ENCODE results near the gene ZNF607. TPM values are rescaled to one million over a fixed set of nuclear protein-coding genes. Genes with fewer than 3 reads are reported as not detected.

The ZNF607 gene
- total and polyA plus RNA-seq, 2 experiments from 2014 or later, result 3.2 to 11.4 TPM

- H3K27me3 ChIP-seq (ENCODE audit: insufficient read depth), result peaks cover 40% of the 10 kb centered on the region
- H3K27me3 Mint-ChIP-seq (ENCODE audit: insufficient read depth, low read depth, poor library complexity), result peaks cover 18% of the 10 kb centered on the region
- H3K4me3 ChIP-seq, result peak overlapping the region; percentile 88
- 0 out of 2 replicates have a peak overlapping the region, but pooled peaks have one; percentile 97 for H2AFZ ChIP-seq
- H3K27ac ChIP-seq (ENCODE audit: low read depth), result no peak overlapping the region
- H3F3A ChIP-seq (replicated peaks; ENCODE audit: low read depth), result peaks cover 6% of the 10 kb centered on the region; the same call in 1 of the 2 replicates
- H3K4me2 ChIP-seq, result peak overlapping the region; percentile 95
- H3K36me3 Mint-ChIP-seq (ENCODE audit: low read depth), result peaks cover 3% of the 10 kb centered on the region; the same call in 2 of the 3 replicates
- H3K27ac Mint-ChIP-seq, result no peak overlapping the region
- H3K79me2 ChIP-seq (replicated peaks; ENCODE audit: insufficient read depth), result peaks cover 24% of the 10 kb centered on the region
- no peaks in the 10 kb centered on the region for H3K36me3 ChIP-seq (ENCODE audit: insufficient read depth)
- H3K4me3 Mint-ChIP-seq, result peak overlapping the region; percentile 85
- peaks cover 4% of the 10 kb centered on the region; the same call in 2 of the 3 replicates for H3K9me3 Mint-ChIP-seq
- peaks cover 17% of the 10 kb centered on the region for H3K4me1 Mint-ChIP-seq
- no peaks in the 10 kb centered on the region for H3K9me2 ChIP-seq (ENCODE audit: insufficient read depth)
- ATAC-seq (no peak), DNase-seq (ENCODE audit: low spot score) (no peak)
- TF ChIP-seq EZH2 (IDR thresholded peaks at IDR 0.05; ENCODE audit: low read depth, unreplicated experiment) (no peak), POLR2AphosphoS5 (IDR thresholded peaks at IDR 0.05; ENCODE audit: low read depth) (no peak), JUNB (IDR thresholded peaks at IDR 0.05; ENCODE audit: unreplicated experiment) (no peak), NANOG (IDR thresholded peaks at IDR 0.05; ENCODE audit: borderline replicate concordance) (no peak), STAT1 (IDR thresholded peaks at IDR 0.05; ENCODE audit: unreplicated experiment) (no peak), ZNF114 (CRISPR knock-in tag; IDR thresholded peaks at IDR 0.05) (no peak), EZH2phosphoT487 (IDR thresholded peaks at IDR 0.05; ENCODE audit: unreplicated experiment) (no peak), REST (IDR thresholded peaks at IDR 0.05; ENCODE audit: unreplicated experiment) (no peak), CREB1 (CRISPR knock-in tag; IDR thresholded peaks at IDR 0.05; ENCODE audit: low read depth) (no peak), ZNF331 (CRISPR knock-in tag; IDR thresholded peaks at IDR 0.05; ENCODE audit: low read depth) (no peak)
- TF ChIP-seq, protein P1, sequence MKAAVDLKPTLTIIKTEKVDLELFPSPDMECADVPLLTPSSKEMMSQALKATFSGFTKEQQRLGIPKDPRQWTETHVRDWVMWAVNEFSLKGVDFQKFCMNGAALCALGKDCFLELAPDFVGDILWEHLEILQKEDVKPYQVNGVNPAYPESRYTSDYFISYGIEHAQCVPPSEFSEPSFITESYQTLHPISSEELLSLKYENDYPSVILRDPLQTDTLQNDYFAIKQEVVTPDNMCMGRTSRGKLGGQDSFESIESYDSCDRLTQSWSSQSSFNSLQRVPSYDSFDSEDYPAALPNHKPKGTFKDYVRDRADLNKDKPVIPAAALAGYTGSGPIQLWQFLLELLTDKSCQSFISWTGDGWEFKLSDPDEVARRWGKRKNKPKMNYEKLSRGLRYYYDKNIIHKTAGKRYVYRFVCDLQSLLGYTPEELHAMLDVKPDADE (IDR thresholded peaks at IDR 0.05), result no peak
- TF ChIP-seq, protein P2, sequence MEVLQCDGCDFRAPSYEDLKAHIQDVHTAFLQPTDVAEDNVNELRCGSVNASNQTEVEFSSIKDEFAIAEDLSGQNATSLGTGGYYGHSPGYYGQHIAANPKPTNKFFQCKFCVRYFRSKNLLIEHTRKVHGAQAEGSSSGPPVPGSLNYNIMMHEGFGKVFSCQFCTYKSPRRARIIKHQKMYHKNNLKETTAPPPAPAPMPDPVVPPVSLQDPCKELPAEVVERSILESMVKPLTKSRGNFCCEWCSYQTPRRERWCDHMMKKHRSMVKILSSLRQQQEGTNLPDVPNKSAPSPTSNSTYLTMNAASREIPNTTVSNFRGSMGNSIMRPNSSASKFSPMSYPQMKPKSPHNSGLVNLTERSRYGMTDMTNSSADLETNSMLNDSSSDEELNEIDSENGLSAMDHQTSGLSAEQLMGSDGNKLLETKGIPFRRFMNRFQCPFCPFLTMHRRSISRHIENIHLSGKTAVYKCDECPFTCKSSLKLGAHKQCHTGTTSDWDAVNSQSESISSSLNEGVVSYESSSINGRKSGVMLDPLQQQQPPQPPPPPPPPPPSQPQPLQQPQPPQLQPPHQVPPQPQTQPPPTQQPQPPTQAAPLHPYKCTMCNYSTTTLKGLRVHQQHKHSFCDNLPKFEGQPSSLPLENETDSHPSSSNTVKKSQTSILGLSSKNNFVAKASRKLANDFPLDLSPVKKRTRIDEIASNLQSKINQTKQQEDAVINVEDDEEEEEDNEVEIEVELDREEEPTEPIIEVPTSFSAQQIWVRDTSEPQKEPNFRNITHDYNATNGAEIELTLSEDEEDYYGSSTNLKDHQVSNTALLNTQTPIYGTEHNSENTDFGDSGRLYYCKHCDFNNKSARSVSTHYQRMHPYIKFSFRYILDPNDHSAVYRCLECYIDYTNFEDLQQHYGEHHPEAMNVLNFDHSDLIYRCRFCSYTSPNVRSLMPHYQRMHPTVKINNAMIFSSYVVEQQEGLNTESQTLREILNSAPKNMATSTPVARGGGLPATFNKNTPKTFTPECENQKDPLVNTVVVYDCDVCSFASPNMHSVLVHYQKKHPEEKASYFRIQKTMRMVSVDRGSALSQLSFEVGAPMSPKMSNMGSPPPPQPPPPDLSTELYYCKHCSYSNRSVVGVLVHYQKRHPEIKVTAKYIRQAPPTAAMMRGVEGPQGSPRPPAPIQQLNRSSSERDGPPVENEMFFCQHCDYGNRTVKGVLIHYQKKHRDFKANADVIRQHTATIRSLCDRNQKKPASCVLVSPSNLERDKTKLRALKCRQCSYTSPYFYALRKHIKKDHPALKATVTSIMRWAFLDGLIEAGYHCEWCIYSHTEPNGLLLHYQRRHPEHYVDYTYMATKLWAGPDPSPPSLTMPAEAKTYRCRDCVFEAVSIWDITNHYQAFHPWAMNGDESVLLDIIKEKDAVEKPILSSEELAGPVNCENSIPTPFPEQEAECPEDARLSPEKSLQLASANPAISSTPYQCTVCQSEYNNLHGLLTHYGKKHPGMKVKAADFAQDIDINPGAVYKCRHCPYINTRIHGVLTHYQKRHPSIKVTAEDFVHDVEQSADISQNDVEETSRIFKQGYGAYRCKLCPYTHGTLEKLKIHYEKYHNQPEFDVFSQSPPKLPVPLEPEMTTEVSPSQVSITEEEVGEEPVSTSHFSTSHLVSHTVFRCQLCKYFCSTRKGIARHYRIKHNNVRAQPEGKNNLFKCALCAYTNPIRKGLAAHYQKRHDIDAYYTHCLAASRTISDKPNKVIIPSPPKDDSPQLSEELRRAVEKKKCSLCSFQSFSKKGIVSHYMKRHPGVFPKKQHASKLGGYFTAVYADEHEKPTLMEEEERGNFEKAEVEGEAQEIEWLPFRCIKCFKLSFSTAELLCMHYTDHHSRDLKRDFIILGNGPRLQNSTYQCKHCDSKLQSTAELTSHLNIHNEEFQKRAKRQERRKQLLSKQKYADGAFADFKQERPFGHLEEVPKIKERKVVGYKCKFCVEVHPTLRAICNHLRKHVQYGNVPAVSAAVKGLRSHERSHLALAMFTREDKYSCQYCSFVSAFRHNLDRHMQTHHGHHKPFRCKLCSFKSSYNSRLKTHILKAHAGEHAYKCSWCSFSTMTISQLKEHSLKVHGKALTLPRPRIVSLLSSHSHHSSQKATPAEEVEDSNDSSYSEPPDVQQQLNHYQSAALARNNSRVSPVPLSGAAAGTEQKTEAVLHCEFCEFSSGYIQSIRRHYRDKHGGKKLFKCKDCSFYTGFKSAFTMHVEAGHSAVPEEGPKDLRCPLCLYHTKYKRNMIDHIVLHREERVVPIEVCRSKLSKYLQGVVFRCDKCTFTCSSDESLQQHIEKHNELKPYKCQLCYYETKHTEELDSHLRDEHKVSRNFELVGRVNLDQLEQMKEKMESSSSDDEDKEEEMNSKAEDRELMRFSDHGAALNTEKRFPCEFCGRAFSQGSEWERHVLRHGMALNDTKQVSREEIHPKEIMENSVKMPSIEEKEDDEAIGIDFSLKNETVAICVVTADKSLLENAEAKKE (CRISPR knock-in tag; IDR thresholded peaks at IDR 0.05), result no peak
- TF ChIP-seq, protein P3, sequence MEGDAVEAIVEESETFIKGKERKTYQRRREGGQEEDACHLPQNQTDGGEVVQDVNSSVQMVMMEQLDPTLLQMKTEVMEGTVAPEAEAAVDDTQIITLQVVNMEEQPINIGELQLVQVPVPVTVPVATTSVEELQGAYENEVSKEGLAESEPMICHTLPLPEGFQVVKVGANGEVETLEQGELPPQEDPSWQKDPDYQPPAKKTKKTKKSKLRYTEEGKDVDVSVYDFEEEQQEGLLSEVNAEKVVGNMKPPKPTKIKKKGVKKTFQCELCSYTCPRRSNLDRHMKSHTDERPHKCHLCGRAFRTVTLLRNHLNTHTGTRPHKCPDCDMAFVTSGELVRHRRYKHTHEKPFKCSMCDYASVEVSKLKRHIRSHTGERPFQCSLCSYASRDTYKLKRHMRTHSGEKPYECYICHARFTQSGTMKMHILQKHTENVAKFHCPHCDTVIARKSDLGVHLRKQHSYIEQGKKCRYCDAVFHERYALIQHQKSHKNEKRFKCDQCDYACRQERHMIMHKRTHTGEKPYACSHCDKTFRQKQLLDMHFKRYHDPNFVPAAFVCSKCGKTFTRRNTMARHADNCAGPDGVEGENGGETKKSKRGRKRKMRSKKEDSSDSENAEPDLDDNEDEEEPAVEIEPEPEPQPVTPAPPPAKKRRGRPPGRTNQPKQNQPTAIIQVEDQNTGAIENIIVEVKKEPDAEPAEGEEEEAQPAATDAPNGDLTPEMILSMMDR (conservative IDR thresholded peaks at IDR 0.05; ENCODE audit: low read depth in 2 of 2), result no peak
- H4K20me1 ChIP-seq (replicated peaks; ENCODE audit: insufficient read depth), result peaks cover 5% of the 10 kb centered on the region
- peaks cover 10% of the 10 kb centered on the region for H3K4me1 ChIP-seq (ENCODE audit: insufficient read depth)
Observed at GRCh38 chr19:37654118-37654517, 65.4 kb downstream of the ZNF607 start.

Data from GM23338 (cell line).